Liver (tissue), 3 donors: ENCODE data around the gene USP35.

Experiments used
- ATF3 ChIP-seq: IDR thresholded peaks from 2 replicates; pipeline ENCODE4 v1.6.1; 2016; ENCODE audit warnings: antibody characterized with exemption
- CTCF ChIP-seq: fragments of 150-350 bp; IDR thresholded peaks from 2 replicates; pipeline ENCODE4 v1.5.1; 2017; ENCODE audit warnings: improper control_type of control experiment, low read depth, low read length; ENCODE audit not compliant: missing input control
- EGR1 ChIP-seq, 2 donors: IDR thresholded peaks; 2 replicates each; pipeline ENCODE4 v1.6.1; 2016 to 2018; ENCODE audit warnings: antibody characterized with exemption in 2 of 2, low read depth in 2 of 2
- FOXA1 ChIP-seq: IDR thresholded peaks from 2 replicates; pipeline ENCODE4 v1.6.1; 2016; ENCODE audit warnings: antibody characterized with exemption
- GABPA ChIP-seq, 2 donors: IDR thresholded peaks in 1 of 2; conservative IDR thresholded peaks in 1 of 2; 2 replicates each; pipeline ENCODE4 v1.6.1; 2016; ENCODE audit warnings: antibody characterized with exemption in 2 of 2, mild to moderate bottlenecking in 1 of 2, moderate library complexity in 1 of 2
- JUND ChIP-seq, 2 donors: IDR thresholded peaks; 2 replicates each; pipeline ENCODE4 v1.6.1; 2016; ENCODE audit warnings: antibody characterized with exemption in 2 of 2
- MAX ChIP-seq: IDR thresholded peaks from 2 replicates; pipeline ENCODE4 v1.6.1; 2016; ENCODE audit warnings: antibody characterized with exemption
- REST ChIP-seq: IDR thresholded peaks from 2 replicates; pipeline ENCODE4 v1.6.1; 2016; ENCODE audit warnings: antibody characterized with exemption, mild to moderate bottlenecking
- SP1 ChIP-seq: IDR thresholded peaks from 2 replicates; pipeline ENCODE4 v1.6.1; 2018; ENCODE audit warnings: antibody characterized with exemption, mild to moderate bottlenecking
- TAF1 ChIP-seq: conservative IDR thresholded peaks from 2 replicates; pipeline ENCODE4 v1.6.1; 2016; ENCODE audit warnings: antibody characterized with exemption, mild to moderate bottlenecking
- donor health status: healthy.
- donor health status: healthy.

- TF ChIP-seq JUND (IDR thresholded peaks at IDR 0.05) (no peak), CTCF (no peak), EGR1 (IDR thresholded peaks at IDR 0.05; ENCODE audit: low read depth in 2 of 2) (no peak), MAX (no peak), TAF1 (peak; percentile 22), ATF3 (no peak), GABPA (IDR thresholded peaks at IDR 0.05 in 1 of 2, conservative IDR thresholded peaks at IDR 0.05 in 1 of 2) (no peak), SP1 (no peak), FOXA1 (no peak), REST (peak; percentile 12)
These were observed 1.1 kb upstream of the USP35 start for GRCh38 chr11:78187366-78188285.
